ENCODE results near the gene LPAR5.

DNA sequence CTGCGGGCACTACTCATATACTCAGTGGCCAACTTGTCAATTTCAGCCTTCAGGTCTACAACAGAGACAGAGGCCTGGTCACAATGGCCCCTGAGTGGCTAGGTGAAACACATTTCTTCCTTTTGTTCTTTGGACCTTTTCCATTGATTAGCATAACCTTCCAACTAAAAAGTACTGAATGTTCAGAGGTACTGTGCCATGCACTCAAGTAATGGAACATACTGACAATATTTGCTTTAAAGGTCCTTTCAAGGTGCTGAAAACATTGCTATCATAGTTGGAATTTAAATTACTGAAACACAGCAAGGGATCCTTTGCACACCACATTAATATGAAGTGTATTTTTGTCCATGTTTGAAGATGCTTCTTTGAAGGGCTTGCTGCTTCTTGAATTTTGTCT, 17.6 kb upstream of the LPAR5 start:
- TF ChIP-seq, protein P1, sequence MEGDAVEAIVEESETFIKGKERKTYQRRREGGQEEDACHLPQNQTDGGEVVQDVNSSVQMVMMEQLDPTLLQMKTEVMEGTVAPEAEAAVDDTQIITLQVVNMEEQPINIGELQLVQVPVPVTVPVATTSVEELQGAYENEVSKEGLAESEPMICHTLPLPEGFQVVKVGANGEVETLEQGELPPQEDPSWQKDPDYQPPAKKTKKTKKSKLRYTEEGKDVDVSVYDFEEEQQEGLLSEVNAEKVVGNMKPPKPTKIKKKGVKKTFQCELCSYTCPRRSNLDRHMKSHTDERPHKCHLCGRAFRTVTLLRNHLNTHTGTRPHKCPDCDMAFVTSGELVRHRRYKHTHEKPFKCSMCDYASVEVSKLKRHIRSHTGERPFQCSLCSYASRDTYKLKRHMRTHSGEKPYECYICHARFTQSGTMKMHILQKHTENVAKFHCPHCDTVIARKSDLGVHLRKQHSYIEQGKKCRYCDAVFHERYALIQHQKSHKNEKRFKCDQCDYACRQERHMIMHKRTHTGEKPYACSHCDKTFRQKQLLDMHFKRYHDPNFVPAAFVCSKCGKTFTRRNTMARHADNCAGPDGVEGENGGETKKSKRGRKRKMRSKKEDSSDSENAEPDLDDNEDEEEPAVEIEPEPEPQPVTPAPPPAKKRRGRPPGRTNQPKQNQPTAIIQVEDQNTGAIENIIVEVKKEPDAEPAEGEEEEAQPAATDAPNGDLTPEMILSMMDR (conservative IDR thresholded peaks at IDR 0.05; ENCODE audit: low read depth in 2 of 2): no peak
- TF ChIP-seq CREB1 (CRISPR knock-in tag; IDR thresholded peaks at IDR 0.05; ENCODE audit: low read depth) (no peak), EZH2 (IDR thresholded peaks at IDR 0.05; ENCODE audit: low read depth, unreplicated experiment) (no peak), EZH2phosphoT487 (IDR thresholded peaks at IDR 0.05; ENCODE audit: unreplicated experiment) (no peak), ZNF114 (CRISPR knock-in tag; IDR thresholded peaks at IDR 0.05) (no peak), POLR2AphosphoS5 (IDR thresholded peaks at IDR 0.05; ENCODE audit: low read depth) (no peak), JUNB (IDR thresholded peaks at IDR 0.05; ENCODE audit: unreplicated experiment) (no peak), NANOG (IDR thresholded peaks at IDR 0.05; ENCODE audit: borderline replicate concordance) (no peak)
- TF ChIP-seq, protein P2, sequence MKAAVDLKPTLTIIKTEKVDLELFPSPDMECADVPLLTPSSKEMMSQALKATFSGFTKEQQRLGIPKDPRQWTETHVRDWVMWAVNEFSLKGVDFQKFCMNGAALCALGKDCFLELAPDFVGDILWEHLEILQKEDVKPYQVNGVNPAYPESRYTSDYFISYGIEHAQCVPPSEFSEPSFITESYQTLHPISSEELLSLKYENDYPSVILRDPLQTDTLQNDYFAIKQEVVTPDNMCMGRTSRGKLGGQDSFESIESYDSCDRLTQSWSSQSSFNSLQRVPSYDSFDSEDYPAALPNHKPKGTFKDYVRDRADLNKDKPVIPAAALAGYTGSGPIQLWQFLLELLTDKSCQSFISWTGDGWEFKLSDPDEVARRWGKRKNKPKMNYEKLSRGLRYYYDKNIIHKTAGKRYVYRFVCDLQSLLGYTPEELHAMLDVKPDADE (IDR thresholded peaks at IDR 0.05): no peak
- TF ChIP-seq, protein P3, sequence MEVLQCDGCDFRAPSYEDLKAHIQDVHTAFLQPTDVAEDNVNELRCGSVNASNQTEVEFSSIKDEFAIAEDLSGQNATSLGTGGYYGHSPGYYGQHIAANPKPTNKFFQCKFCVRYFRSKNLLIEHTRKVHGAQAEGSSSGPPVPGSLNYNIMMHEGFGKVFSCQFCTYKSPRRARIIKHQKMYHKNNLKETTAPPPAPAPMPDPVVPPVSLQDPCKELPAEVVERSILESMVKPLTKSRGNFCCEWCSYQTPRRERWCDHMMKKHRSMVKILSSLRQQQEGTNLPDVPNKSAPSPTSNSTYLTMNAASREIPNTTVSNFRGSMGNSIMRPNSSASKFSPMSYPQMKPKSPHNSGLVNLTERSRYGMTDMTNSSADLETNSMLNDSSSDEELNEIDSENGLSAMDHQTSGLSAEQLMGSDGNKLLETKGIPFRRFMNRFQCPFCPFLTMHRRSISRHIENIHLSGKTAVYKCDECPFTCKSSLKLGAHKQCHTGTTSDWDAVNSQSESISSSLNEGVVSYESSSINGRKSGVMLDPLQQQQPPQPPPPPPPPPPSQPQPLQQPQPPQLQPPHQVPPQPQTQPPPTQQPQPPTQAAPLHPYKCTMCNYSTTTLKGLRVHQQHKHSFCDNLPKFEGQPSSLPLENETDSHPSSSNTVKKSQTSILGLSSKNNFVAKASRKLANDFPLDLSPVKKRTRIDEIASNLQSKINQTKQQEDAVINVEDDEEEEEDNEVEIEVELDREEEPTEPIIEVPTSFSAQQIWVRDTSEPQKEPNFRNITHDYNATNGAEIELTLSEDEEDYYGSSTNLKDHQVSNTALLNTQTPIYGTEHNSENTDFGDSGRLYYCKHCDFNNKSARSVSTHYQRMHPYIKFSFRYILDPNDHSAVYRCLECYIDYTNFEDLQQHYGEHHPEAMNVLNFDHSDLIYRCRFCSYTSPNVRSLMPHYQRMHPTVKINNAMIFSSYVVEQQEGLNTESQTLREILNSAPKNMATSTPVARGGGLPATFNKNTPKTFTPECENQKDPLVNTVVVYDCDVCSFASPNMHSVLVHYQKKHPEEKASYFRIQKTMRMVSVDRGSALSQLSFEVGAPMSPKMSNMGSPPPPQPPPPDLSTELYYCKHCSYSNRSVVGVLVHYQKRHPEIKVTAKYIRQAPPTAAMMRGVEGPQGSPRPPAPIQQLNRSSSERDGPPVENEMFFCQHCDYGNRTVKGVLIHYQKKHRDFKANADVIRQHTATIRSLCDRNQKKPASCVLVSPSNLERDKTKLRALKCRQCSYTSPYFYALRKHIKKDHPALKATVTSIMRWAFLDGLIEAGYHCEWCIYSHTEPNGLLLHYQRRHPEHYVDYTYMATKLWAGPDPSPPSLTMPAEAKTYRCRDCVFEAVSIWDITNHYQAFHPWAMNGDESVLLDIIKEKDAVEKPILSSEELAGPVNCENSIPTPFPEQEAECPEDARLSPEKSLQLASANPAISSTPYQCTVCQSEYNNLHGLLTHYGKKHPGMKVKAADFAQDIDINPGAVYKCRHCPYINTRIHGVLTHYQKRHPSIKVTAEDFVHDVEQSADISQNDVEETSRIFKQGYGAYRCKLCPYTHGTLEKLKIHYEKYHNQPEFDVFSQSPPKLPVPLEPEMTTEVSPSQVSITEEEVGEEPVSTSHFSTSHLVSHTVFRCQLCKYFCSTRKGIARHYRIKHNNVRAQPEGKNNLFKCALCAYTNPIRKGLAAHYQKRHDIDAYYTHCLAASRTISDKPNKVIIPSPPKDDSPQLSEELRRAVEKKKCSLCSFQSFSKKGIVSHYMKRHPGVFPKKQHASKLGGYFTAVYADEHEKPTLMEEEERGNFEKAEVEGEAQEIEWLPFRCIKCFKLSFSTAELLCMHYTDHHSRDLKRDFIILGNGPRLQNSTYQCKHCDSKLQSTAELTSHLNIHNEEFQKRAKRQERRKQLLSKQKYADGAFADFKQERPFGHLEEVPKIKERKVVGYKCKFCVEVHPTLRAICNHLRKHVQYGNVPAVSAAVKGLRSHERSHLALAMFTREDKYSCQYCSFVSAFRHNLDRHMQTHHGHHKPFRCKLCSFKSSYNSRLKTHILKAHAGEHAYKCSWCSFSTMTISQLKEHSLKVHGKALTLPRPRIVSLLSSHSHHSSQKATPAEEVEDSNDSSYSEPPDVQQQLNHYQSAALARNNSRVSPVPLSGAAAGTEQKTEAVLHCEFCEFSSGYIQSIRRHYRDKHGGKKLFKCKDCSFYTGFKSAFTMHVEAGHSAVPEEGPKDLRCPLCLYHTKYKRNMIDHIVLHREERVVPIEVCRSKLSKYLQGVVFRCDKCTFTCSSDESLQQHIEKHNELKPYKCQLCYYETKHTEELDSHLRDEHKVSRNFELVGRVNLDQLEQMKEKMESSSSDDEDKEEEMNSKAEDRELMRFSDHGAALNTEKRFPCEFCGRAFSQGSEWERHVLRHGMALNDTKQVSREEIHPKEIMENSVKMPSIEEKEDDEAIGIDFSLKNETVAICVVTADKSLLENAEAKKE (CRISPR knock-in tag; IDR thresholded peaks at IDR 0.05): no peak
